Ishikawa (cell line): Measurements from ENCODE around the gene ZDHHC11.

Experiments
- CEBPB ChIP-seq: IDR thresholded peaks from 2 replicates; pipeline ENCODE4 v1.6.1; 2012
- EP300 ChIP-seq: IDR thresholded peaks from 2 replicates; pipeline ENCODE4 v1.6.1; 2012; ENCODE audit warnings: borderline replicate concordance
- FOXM1 ChIP-seq: IDR thresholded peaks from 2 replicates; pipeline ENCODE4 v1.6.1; 2012; ENCODE audit warnings: low read depth, borderline replicate concordance
- NFIC ChIP-seq: IDR thresholded peaks from 2 replicates; pipeline ENCODE4 v1.6.1; 2012
- RAD21 ChIP-seq: IDR thresholded peaks from 2 replicates; pipeline ENCODE4 v1.6.1; 2012; ENCODE audit warnings: low read depth
- TAF1 ChIP-seq: IDR thresholded peaks from 2 replicates; pipeline ENCODE4 v1.6.1; 2012; ENCODE audit warnings: low read depth, mild to moderate bottlenecking
- TCF12 ChIP-seq: IDR thresholded peaks from 2 replicates; pipeline ENCODE4 v1.6.1; 2012; ENCODE audit warnings: low read depth
- YY1 ChIP-seq: IDR thresholded peaks from 2 replicates; pipeline ENCODE4 v1.6.1; 2012; ENCODE audit warnings: low read depth
- TF ChIP-seq, protein P1 (sequence below): IDR thresholded peaks from 2 replicates; pipeline ENCODE4 v1.6.1; 2012; ENCODE audit warnings: low read depth, mild to moderate bottlenecking
- TF ChIP-seq, protein P2 (sequence below): IDR thresholded peaks from 2 replicates; pipeline ENCODE4 v1.6.1; 2012

DNA sequence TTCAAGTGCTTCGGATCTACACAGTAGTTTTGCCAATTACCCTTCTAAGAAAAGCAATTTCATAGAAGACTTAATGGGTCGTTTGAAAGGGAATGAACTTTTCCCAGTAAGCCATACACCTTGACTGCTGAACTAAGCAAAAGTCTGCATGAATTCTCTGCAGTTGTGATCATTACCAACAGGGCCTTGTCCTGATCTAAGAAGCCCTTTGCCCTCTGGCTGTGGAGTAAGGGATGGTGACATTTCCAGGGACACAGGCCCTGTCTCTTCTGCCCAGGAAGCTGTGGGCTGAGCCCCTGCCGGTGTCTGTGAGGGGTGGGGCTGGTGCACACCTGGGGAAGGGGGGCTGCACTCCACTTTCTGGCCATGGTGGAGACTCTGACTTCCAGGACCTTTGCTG, 30.5 kb downstream of the ZDHHC11 start:
- TF ChIP-seq, protein P1, sequence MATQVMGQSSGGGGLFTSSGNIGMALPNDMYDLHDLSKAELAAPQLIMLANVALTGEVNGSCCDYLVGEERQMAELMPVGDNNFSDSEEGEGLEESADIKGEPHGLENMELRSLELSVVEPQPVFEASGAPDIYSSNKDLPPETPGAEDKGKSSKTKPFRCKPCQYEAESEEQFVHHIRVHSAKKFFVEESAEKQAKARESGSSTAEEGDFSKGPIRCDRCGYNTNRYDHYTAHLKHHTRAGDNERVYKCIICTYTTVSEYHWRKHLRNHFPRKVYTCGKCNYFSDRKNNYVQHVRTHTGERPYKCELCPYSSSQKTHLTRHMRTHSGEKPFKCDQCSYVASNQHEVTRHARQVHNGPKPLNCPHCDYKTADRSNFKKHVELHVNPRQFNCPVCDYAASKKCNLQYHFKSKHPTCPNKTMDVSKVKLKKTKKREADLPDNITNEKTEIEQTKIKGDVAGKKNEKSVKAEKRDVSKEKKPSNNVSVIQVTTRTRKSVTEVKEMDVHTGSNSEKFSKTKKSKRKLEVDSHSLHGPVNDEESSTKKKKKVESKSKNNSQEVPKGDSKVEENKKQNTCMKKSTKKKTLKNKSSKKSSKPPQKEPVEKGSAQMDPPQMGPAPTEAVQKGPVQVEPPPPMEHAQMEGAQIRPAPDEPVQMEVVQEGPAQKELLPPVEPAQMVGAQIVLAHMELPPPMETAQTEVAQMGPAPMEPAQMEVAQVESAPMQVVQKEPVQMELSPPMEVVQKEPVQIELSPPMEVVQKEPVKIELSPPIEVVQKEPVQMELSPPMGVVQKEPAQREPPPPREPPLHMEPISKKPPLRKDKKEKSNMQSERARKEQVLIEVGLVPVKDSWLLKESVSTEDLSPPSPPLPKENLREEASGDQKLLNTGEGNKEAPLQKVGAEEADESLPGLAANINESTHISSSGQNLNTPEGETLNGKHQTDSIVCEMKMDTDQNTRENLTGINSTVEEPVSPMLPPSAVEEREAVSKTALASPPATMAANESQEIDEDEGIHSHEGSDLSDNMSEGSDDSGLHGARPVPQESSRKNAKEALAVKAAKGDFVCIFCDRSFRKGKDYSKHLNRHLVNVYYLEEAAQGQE, result no peak
- TF ChIP-seq RAD21 (no peak), TAF1 (no peak), EP300 (no peak), NFIC (no peak), FOXM1 (no peak), TCF12 (no peak), CEBPB (no peak), YY1 (no peak)
- TF ChIP-seq, protein P2, sequence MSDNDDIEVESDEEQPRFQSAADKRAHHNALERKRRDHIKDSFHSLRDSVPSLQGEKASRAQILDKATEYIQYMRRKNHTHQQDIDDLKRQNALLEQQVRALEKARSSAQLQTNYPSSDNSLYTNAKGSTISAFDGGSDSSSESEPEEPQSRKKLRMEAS, result no peak
